OCI-LY1 (cell line): ENCODE results near the gene SLC24A3.

Experiments
- H2AFZ ChIP-seq: fragments of 200-600 bp; sonication (generic), shearing (Covaris generic); 2 replicates; pipeline ENCODE4 v1.6.0; 2014; ENCODE audit warnings: antibody characterized with exemption, mild to moderate bottlenecking, low read length
- H3F3A ChIP-seq: fragments of 200-600 bp; sonication (generic), shearing (Covaris generic); 2 replicates; pipeline ENCODE4 v1.6.0; 2014; ENCODE audit warnings: mild to moderate bottlenecking, antibody characterized with exemption, low read length, moderate library complexity; ENCODE audit not compliant: insufficient read depth
- H3K27ac ChIP-seq: fragments of 200-600 bp; sonication (generic); 2 replicates; pipeline ENCODE4 v1.5.1; 2014; ENCODE audit warnings: low read length, mixed run types, mild to moderate bottlenecking, low read depth; ENCODE audit not compliant: poor library complexity, severe bottlenecking
- H3K27me3 ChIP-seq: fragments of 200-600 bp; sonication (generic); 2 replicates; pipeline ENCODE4 v1.6.0; 2014; ENCODE audit warnings: antibody characterized with exemption, mild to moderate bottlenecking, low read length, moderate library complexity; ENCODE audit not compliant: insufficient read depth
- H3K36me3 ChIP-seq: fragments of 200-600 bp; sonication (generic); 2 replicates; pipeline ENCODE4 v1.6.1; 2014; ENCODE audit warnings: mild to moderate bottlenecking, antibody characterized with exemption, low read length, moderate library complexity, mixed read lengths; ENCODE audit not compliant: insufficient read depth
- H3K4me1 ChIP-seq: fragments of 200-600 bp; sonication (generic); 2 replicates; pipeline ENCODE4 v1.5.1; 2014; ENCODE audit warnings: mild to moderate bottlenecking, low read length, moderate library complexity; ENCODE audit not compliant: insufficient read depth, severe bottlenecking
- H3K4me2 ChIP-seq: fragments of 200-600 bp; sonication (generic), shearing (Covaris generic); 2 replicates; pipeline ENCODE4 v1.6.1; 2014; ENCODE audit warnings: low read length
- H3K4me3 ChIP-seq: fragments of 200-600 bp; sonication (generic); 2 replicates; pipeline ENCODE4 v1.5.1; 2014; ENCODE audit warnings: low read length, low read depth, mild to moderate bottlenecking, mixed read lengths; ENCODE audit not compliant: poor library complexity, severe bottlenecking
- H3K79me2 ChIP-seq: fragments of 200-600 bp; shearing (Covaris generic); 2 replicates; pipeline ENCODE4 v1.6.1; 2016; ENCODE audit warnings: mixed run types, low read length, mixed read lengths; ENCODE audit not compliant: insufficient read depth
- H3K9ac ChIP-seq: fragments of 200-600 bp; sonication (generic), shearing (Covaris generic); 2 replicates; pipeline ENCODE4 v1.6.1; 2014; ENCODE audit warnings: mild to moderate bottlenecking, low read length, mixed read lengths
- H3K9me2 ChIP-seq: fragments of 200-600 bp; sonication (generic), shearing (Covaris generic); 2 replicates; pipeline ENCODE4 v1.6.1; 2014; ENCODE audit warnings: low read depth, mild to moderate bottlenecking, low read length, mixed read lengths
- H3K9me3 ChIP-seq: fragments of 200-600 bp; shearing (Covaris generic); 2 replicates; pipeline ENCODE4 v1.6.1; 2014; ENCODE audit warnings: low read length, mixed read lengths
- H4K20me1 ChIP-seq: fragments of 200-600 bp; sonication (generic), shearing (Covaris generic); 2 replicates; pipeline ENCODE4 v1.6.0; 2016; ENCODE audit warnings: mild to moderate bottlenecking, low read length; ENCODE audit not compliant: insufficient read depth
- CTCF ChIP-seq: fragments of 200-600 bp; sonication (generic), shearing (Covaris generic); IDR thresholded peaks from 2 replicates; pipeline ENCODE4 v1.5.1; 2017; ENCODE audit warnings: mild to moderate bottlenecking, antibody characterized with exemption, low read length, moderate library complexity, mixed read lengths
- EZH2 ChIP-seq: fragments of 200-600 bp; sonication (generic), shearing (Covaris generic); IDR thresholded peaks from 2 replicates; pipeline ENCODE4 v1.8.0; 2017; ENCODE audit warnings: borderline replicate concordance, mixed run types, mild to moderate bottlenecking, antibody characterized with exemption, low read length, moderate library complexity, mixed read lengths

The SLC24A3 gene

GRCh38 chr20:19335916-19336315 lies 123.5 kb downstream of the SLC24A3 start:
- H3F3A ChIP-seq, result no peaks in the 10 kb centered on the region
- TF ChIP-seq EZH2, result no peak
- TF ChIP-seq CTCF, result no peak
- no peaks in the 10 kb centered on the region for H3K9me2 ChIP-seq
- H3K9me3 ChIP-seq, result no peaks in the 10 kb centered on the region
- no peaks in the 10 kb centered on the region for H4K20me1 ChIP-seq
- H3K4me2 ChIP-seq, result no peak overlapping the region
- H3K27ac ChIP-seq, result no peak overlapping the region
- H3K27me3 ChIP-seq, result no peaks in the 10 kb centered on the region
- no peaks in the 10 kb centered on the region for H3K79me2 ChIP-seq
- no peak overlapping the region for H3K4me3 ChIP-seq
- H3K36me3 ChIP-seq, result no peaks in the 10 kb centered on the region
- H3K4me1 ChIP-seq, result no peaks in the 10 kb centered on the region
- H3K9ac ChIP-seq, result no peak overlapping the region
- H2AFZ ChIP-seq, result no peak overlapping the region

- Histone ChIP-seq H3K27me3 (no peaks in the 10 kb centered on the region), H3K36me3 (no peaks in the 10 kb centered on the region), H3K4me3 (no peak overlapping the region), H3K79me2 (no peaks in the 10 kb centered on the region), H3K9ac (no peak overlapping the region), H2AFZ (no peak overlapping the region), H3K27ac (no peak overlapping the region), H3F3A (no peaks in the 10 kb centered on the region), H4K20me1 (no peaks in the 10 kb centered on the region), H3K9me3 (no peaks in the 10 kb centered on the region), H3K4me1 (no peaks in the 10 kb centered on the region), H3K9me2 (no peaks in the 10 kb centered on the region), H3K4me2 (no peak overlapping the region)
- TF ChIP-seq EZH2, result no peak
- no peak for TF ChIP-seq CTCF
Observed at GRCh38 chr20:19336631-19337030, 124.2 kb downstream of the SLC24A3 start.

- no peaks in the 10 kb centered on the region for H4K20me1 ChIP-seq
- TF ChIP-seq EZH2 (no peak), CTCF (no peak)
- no peaks in the 10 kb centered on the region for H3F3A ChIP-seq
- no peak overlapping the region for H3K4me2 ChIP-seq
- H3K4me1 ChIP-seq, result no peaks in the 10 kb centered on the region
- H2AFZ ChIP-seq, result no peak overlapping the region
- no peaks in the 10 kb centered on the region for H3K79me2 ChIP-seq
- H3K27ac ChIP-seq, result no peak overlapping the region
- no peaks in the 10 kb centered on the region for H3K36me3 ChIP-seq
- H3K9me3 ChIP-seq, result no peaks in the 10 kb centered on the region
- H3K27me3 ChIP-seq, result no peaks in the 10 kb centered on the region
- no peak overlapping the region for H3K9ac ChIP-seq
- H3K4me3 ChIP-seq, result no peak overlapping the region
- H3K9me2 ChIP-seq, result no peaks in the 10 kb centered on the region
Observed at GRCh38 chr20:19338380-19338779, 125.9 kb downstream of the SLC24A3 start.
